Keratinocyte (primary cell): Measurements from ENCODE around the gene FJX1. TPM values are rescaled to one million over a fixed set of nuclear protein-coding genes. Genes with fewer than 3 reads are reported as not detected.

Experiments
- DNase-seq: peaks from one replicate; pipeline ENCODE4 v3.0.0-alpha.2; 2011; ENCODE audit warnings: low read depth, missing footprints, low spot score
- FAIRE-seq: peaks from 2 replicates; lab custom pipeline; 2011; peaks lifted over from hg19 to GRCh38; lab: Jason Lieb, UNC
- H2AFZ ChIP-seq: 2 replicates; pipeline ENCODE4 v1.6.0; 2012; ENCODE audit warnings: low read length, control low read depth, inconsistent platforms; ENCODE audit not compliant: control insufficient read depth
- H3K27ac ChIP-seq: 2 replicates; pipeline ENCODE4 v1.5.1; 2011; ENCODE audit warnings: low read length; ENCODE audit not compliant: control insufficient read depth, insufficient read depth
- H3K27me3 ChIP-seq: 3 replicates; pipeline ENCODE4 v1.6.0; 2011; ENCODE audit warnings: low read length; ENCODE audit not compliant: control insufficient read depth, insufficient read depth; ENCODE audit errors: extremely low read depth
- H3K36me3 ChIP-seq, 2 experiments: 2 replicates in 1 of 2; 3 replicates in 1 of 2; pipeline ENCODE4 v1.5.1; 2011; ENCODE audit warnings: low read length in 2 of 2, mild to moderate bottlenecking in 1 of 2; ENCODE audit not compliant: control insufficient read depth in 2 of 2, insufficient read depth in 2 of 2; ENCODE audit errors: extremely low read depth in 1 of 2
- H3K4me1 ChIP-seq: 3 replicates; pipeline ENCODE4 v1.5.1; 2011; ENCODE audit warnings: low read length; ENCODE audit not compliant: control insufficient read depth, insufficient read depth; ENCODE audit errors: extremely low read depth
- H3K4me2 ChIP-seq: 3 replicates; pipeline ENCODE4 v1.6.0; 2011; ENCODE audit warnings: low read depth, low read length; ENCODE audit not compliant: control insufficient read depth, insufficient read depth; ENCODE audit errors: extremely low read depth
- H3K4me3 ChIP-seq, 3 experiments: fragments of 200-600 bp in 1 of 3; sonication (generic) in 1 of 3; 2 replicates in 2 of 3; 3 replicates in 1 of 3; pipeline ENCODE4 v1.5.1; 2011 to 2016; ENCODE audit warnings: low read length in 3 of 3, mild to moderate bottlenecking in 3 of 3, control low read depth in 2 of 3, inconsistent platforms in 1 of 3, low read depth in 1 of 3, mixed read lengths in 1 of 3, mixed run types in 1 of 3, moderate library complexity in 1 of 3; ENCODE audit not compliant: control insufficient read depth in 2 of 3, insufficient read depth in 2 of 3; ENCODE audit errors: extremely low read depth in 1 of 3
- H3K79me2 ChIP-seq: 2 replicates; pipeline ENCODE4 v1.6.0; 2012; ENCODE audit warnings: low read length; ENCODE audit not compliant: control insufficient read depth, insufficient read depth
- H3K9ac ChIP-seq: 3 replicates; pipeline ENCODE4 v1.6.0; 2011; ENCODE audit warnings: low read length; ENCODE audit not compliant: control insufficient read depth, insufficient read depth; ENCODE audit errors: extremely low read depth
- H3K9me1 ChIP-seq: 3 replicates; pipeline ENCODE4 v1.6.0; 2011; ENCODE audit warnings: low read length; ENCODE audit not compliant: control insufficient read depth, insufficient read depth; ENCODE audit errors: extremely low read depth
- H3K9me3 ChIP-seq: 2 replicates; pipeline ENCODE4 v1.5.1; 2012; ENCODE audit warnings: low read depth, low read length; ENCODE audit not compliant: control insufficient read depth
- H4K20me1 ChIP-seq: 3 replicates; pipeline ENCODE4 v1.6.0; 2011; ENCODE audit warnings: low read length; ENCODE audit not compliant: control insufficient read depth, insufficient read depth; ENCODE audit errors: extremely low read depth
- EZH2 ChIP-seq: IDR thresholded peaks from one replicate; pipeline ENCODE4 v1.6.1; 2012; ENCODE audit warnings: inconsistent platforms, mild to moderate bottlenecking, low read length, moderate library complexity
- dilution Hi-C: fragments of 300-500 bp; cut with MboI; formaldehyde crosslinking; loops from one replicate; pipeline ENCODE4 v1.7.0; 2020; ENCODE audit warnings: low sequenced_read_pairs; ENCODE audit not compliant: extremely low pct_ligation_motif_present
- polyA plus RNA-seq, 5 experiments: library from polyadenylated mRNA; depleted of rRNA in 3 of 5; stranded (reverse) in 3 of 5; stranded (forward) in 1 of 5; unstranded in 1 of 5; fragments of >200 nt; gene quantifications; 1 replicate in 1 of 5; 2 replicates in 3 of 5; 3 replicates in 1 of 5; pipeline versions ENCODE4 v1.2.1 to v1.2.3, GENCODE V29; 2011 to 2012; ENCODE audit warnings: missing spikeins in 2 of 5, low read depth in 1 of 5, low replicate concordance in 1 of 5
- TF ChIP-seq, protein P1 (sequence below), 3 experiments: IDR thresholded peaks in 1 of 3; conservative IDR thresholded peaks in 1 of 3; optimal IDR thresholded peaks in 1 of 3; 2 replicates in 2 of 3; 3 replicates in 1 of 3; pipeline versions ENCODE3 to v1.5.1; 2011; ENCODE audit warnings: low read length in 3 of 3, mild to moderate bottlenecking in 3 of 3, moderate library complexity in 2 of 3, control low read depth in 1 of 3, inconsistent platforms in 1 of 3; ENCODE audit not compliant: insufficient read depth in 2 of 3; ENCODE audit errors: extremely low read depth in 1 of 3

Gene FJX1
- polyA plus RNA-seq, 1 donor (not counting 4 experiments of a cell fraction or from before 2014, with no cell fraction given): 19.7 TPM

- H3K9me1 ChIP-seq: no peaks in the 10 kb centered on the region
- H3K27me3 ChIP-seq: no peaks in the 10 kb centered on the region
- no peaks in the 10 kb centered on the region for H3K9me3 ChIP-seq
- no peak overlapping the region for H2AFZ ChIP-seq
- FAIRE-seq (no peak), DNase-seq (no peak)
- H3K27ac ChIP-seq: no peak overlapping the region
- no peaks in the 10 kb centered on the region for H3K79me2 ChIP-seq
- dilution Hi-C loops: no loop called here
- no peak overlapping the region for H3K9ac ChIP-seq
- no peak overlapping the region for H3K4me3 ChIP-seq
- H3K4me2 ChIP-seq: peak overlapping the region; percentile 17
- TF ChIP-seq EZH2: no peak
- H3K4me1 ChIP-seq: peaks cover 43% of the 10 kb centered on the region
- no peaks in the 10 kb centered on the region for H4K20me1 ChIP-seq
- no peaks in the 10 kb centered on the region for H3K36me3 ChIP-seq
Measured at GRCh38 chr11:35589281-35589680, 29.0 kb upstream of the FJX1 start.

GRCh38 chr11:35590412-35590811, 27.8 kb upstream of the FJX1 start:
- Histone ChIP-seq H3K9ac (no peak overlapping the region), H3K36me3 (no peaks in the 10 kb centered on the region), H2AFZ (no peak overlapping the region), H3K9me3 (no peaks in the 10 kb centered on the region), H3K4me3 (no peak overlapping the region), H3K4me2 (no peak overlapping the region), H3K79me2 (no peaks in the 10 kb centered on the region), H4K20me1 (no peaks in the 10 kb centered on the region), H3K4me1 (peaks cover 32% of the 10 kb centered on the region), H3K27me3 (no peaks in the 10 kb centered on the region), H3K9me1 (no peaks in the 10 kb centered on the region), H3K27ac (no peak overlapping the region)
- dilution Hi-C loops: no loop called here
- DNase-seq (no peak), FAIRE-seq (no peak)
- TF ChIP-seq, protein P1, sequence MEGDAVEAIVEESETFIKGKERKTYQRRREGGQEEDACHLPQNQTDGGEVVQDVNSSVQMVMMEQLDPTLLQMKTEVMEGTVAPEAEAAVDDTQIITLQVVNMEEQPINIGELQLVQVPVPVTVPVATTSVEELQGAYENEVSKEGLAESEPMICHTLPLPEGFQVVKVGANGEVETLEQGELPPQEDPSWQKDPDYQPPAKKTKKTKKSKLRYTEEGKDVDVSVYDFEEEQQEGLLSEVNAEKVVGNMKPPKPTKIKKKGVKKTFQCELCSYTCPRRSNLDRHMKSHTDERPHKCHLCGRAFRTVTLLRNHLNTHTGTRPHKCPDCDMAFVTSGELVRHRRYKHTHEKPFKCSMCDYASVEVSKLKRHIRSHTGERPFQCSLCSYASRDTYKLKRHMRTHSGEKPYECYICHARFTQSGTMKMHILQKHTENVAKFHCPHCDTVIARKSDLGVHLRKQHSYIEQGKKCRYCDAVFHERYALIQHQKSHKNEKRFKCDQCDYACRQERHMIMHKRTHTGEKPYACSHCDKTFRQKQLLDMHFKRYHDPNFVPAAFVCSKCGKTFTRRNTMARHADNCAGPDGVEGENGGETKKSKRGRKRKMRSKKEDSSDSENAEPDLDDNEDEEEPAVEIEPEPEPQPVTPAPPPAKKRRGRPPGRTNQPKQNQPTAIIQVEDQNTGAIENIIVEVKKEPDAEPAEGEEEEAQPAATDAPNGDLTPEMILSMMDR (optimal IDR thresholded peaks at IDR 0.05 in 1 of 3, IDR thresholded peaks at IDR 0.05 in 1 of 3, conservative IDR thresholded peaks at IDR 0.05 in 1 of 3; ENCODE audit: extremely low read depth in 1 of 3, insufficient read depth in 2 of 3, low read length in 3 of 3): no peak
- TF ChIP-seq EZH2: no peak

DNA sequence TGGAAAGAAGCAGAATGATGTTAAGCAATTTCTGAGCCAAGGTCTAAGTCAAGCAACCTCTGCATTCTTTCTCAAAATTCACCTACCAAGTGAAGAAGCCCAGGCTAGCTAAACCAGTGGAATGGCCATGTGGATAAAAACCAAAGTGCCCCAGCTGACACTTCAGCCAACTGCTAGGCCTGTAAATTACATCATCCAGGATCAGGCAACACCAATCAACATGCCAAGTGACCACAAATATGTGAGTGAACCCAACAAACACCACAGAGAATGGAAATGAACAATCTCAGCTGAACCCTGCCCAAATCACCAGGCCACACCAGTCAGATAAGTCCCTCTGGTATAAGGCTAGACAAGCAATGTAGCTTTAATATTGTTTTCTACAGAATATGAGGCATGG, 25.1 kb upstream of the FJX1 start:
- Histone ChIP-seq H3K79me2 (no peaks in the 10 kb centered on the region), H3K9me3 (no peaks in the 10 kb centered on the region), H3K4me3 (no peak overlapping the region), H3K9ac (no peak overlapping the region), H3K9me1 (no peaks in the 10 kb centered on the region), H3K27ac (no peak overlapping the region), H3K4me1 (peaks cover 17% of the 10 kb centered on the region), H3K27me3 (no peaks in the 10 kb centered on the region), H4K20me1 (no peaks in the 10 kb centered on the region), H3K36me3 (no peaks in the 10 kb centered on the region), H3K4me2 (peak overlapping the region; percentile 17), H2AFZ (no peak overlapping the region)
- dilution Hi-C loops: no loop called here
- no peak for TF ChIP-seq EZH2
- TF ChIP-seq, protein P1 (optimal IDR thresholded peaks at IDR 0.05 in 1 of 3, IDR thresholded peaks at IDR 0.05 in 1 of 3, conservative IDR thresholded peaks at IDR 0.05 in 1 of 3; ENCODE audit: extremely low read depth in 1 of 3, insufficient read depth in 2 of 3, low read length in 3 of 3): no peak
- FAIRE-seq: peak; percentile 95
- DNase-seq: no peak
